Fibroblast of pulmonary artery (primary cell): ENCODE results near the gene ZBTB7A.

Source experiments
- DNase-seq: peaks from one replicate; pipeline ENCODE4 v3.0.0-alpha.2; 2010; ENCODE audit warnings: low read depth
- H3K4me3 ChIP-seq: replicated peaks from 2 replicates; pipeline ENCODE4 v1.5.1; 2011; ENCODE audit warnings: low read depth, mild to moderate bottlenecking, control low read depth, low read length, moderate library complexity
- TF ChIP-seq, protein P1 (sequence below): IDR thresholded peaks from 2 replicates; pipeline ENCODE4 v1.5.1; 2011; ENCODE audit warnings: mild to moderate bottlenecking, control low read depth, low read length, inconsistent platforms; ENCODE audit errors: missing control alignments

ZBTB7A gene

DNA sequence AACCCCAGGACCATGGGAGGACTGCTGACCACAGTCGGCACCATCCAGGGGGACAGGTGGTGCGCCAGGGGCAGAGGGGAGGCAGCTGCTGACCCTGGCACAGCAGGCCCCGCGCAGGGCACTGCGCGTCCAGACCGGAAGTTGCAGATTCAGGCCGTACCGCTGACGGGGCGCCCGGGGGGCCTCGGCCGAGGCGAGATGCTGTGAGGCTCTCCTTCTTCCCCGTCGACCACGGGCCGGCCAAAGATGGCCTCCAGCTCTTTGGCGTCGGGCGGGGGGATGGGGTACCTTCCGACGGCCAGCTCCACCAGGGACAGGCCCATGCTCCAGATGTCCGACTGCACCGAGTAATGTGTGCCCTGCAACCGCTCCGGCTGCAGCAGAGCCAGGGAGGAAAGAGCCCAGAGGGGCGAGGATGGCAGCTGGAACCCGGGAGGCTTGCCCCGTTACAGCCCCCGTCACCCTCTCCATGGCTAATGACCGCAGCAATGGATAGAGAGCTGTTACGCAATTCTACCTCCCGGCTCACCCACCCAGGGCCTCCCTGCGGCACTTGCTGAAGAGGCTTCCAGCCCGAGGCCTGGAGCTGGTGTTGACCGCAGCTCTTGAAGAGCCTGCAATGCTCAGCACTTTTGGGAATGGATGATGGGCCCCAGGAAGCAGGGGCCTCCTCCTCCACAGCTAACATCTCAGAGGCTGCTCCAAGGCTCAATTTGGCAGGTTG, 32.5 kb upstream of the ZBTB7A start:
- DNase-seq, result no peak
- TF ChIP-seq, protein P1, sequence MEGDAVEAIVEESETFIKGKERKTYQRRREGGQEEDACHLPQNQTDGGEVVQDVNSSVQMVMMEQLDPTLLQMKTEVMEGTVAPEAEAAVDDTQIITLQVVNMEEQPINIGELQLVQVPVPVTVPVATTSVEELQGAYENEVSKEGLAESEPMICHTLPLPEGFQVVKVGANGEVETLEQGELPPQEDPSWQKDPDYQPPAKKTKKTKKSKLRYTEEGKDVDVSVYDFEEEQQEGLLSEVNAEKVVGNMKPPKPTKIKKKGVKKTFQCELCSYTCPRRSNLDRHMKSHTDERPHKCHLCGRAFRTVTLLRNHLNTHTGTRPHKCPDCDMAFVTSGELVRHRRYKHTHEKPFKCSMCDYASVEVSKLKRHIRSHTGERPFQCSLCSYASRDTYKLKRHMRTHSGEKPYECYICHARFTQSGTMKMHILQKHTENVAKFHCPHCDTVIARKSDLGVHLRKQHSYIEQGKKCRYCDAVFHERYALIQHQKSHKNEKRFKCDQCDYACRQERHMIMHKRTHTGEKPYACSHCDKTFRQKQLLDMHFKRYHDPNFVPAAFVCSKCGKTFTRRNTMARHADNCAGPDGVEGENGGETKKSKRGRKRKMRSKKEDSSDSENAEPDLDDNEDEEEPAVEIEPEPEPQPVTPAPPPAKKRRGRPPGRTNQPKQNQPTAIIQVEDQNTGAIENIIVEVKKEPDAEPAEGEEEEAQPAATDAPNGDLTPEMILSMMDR, result no peak
- no peak overlapping the region for H3K4me3 ChIP-seq

GRCh38 chr19:4098493-4098892, 31.8 kb upstream of the ZBTB7A start:
- no peak for DNase-seq
- no peak overlapping the region for H3K4me3 ChIP-seq
- TF ChIP-seq, protein P1, result no peak

GRCh38 chr19:4097501-4097900, 30.8 kb upstream of the ZBTB7A start:
- H3K4me3 ChIP-seq, result no peak overlapping the region
- TF ChIP-seq, protein P1, result no peak
- no peak for DNase-seq

DNA sequence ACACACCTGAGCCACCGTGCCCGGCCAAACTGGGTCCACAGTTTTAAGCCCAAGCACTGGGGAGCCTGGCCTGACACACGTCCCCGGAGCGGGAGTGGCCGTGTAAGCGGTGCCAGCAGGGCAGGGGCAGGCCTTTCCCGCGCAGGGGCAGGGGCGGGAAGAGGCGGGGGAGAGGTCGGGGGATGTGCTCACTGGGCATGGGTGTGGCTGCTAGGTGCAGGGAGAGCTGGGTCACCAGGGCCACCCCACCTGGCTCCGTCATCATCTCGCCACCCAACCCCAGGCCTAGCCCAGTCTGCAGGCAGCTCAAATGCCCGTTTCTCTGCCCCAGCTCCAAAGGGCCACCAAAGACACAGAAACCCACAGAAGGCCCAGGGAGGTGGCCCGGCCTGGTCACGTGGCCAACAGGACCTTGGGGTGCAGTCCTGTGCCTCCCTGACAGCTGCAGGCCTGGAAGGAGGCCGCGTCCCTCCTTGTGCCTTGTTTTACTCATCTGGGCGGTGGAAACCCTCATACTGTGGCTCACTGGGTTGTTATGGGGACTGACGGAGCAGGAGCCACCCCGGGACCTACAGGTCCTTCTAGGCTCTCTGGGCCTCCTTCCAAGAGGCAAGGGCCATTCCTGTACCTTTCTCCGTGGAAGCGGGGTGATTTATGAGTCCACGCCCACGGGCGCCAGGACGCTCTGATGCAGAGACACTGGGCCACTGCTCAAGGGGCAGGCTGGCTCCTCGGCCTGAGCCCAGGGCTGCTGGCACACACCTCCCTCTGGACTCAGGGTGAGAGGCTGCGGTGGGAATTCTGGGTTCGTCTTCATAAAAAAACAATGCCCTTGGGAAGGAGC, 29.6 kb upstream of the ZBTB7A start:
- no peak overlapping the region for H3K4me3 ChIP-seq
- no peak for DNase-seq
- TF ChIP-seq, protein P1, result no peak

GRCh38 chr19:4095488-4095844, 28.8 kb upstream of the ZBTB7A start:
- TF ChIP-seq, protein P1, result no peak
- H3K4me3 ChIP-seq, result no peak overlapping the region
- DNase-seq, result no peak

- DNase-seq, result no peak
- TF ChIP-seq, protein P1, result no peak
- H3K4me3 ChIP-seq, result no peak overlapping the region
Observed at GRCh38 chr19:4094761-4095487, 28.2 kb upstream of the ZBTB7A start.
